Right forelimb (tissue), 1 donor: ENCODE measurements around the gene FMNL2.

Experiments
- DNase-seq: peaks from one replicate; pipeline ENCODE4 v3.0.0-alpha.2; 2018

Gene FMNL2

DNA sequence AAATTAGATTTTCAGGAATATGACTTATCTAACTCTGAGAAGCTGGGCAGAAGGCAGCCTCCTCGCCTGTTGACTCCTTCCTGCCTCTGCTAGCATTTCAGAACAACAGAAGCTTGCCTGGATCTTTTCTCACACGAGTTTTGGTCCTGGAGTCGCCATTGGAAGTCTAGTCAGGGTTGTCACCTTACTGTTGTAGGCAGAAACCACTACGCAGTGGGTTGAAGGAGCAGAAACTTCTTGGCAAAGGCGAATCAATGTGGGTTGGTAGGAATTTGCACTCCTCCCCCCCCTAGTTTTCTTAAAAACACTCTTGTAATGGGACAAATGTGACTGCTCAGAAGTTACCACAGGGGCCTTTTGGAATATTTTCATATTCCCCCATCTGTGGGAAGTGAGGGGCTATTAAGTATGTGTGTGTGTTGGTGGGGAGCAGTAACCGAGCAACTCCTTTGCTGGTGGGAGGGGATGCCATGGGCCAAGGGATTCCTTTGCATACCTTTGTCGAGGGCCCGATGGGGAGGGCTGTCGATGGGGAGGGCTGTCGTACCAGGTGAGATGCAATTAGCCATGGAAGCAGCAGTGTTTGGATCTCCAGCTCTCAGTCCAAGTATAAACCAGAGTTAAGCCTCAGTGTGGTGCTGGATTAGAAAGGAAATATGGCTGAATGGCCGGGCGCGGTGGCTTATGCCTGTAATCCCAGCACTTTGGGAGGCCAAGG lies 117.4 kb downstream of the FMNL2 start:
- DNase-seq: no peak

DNA sequence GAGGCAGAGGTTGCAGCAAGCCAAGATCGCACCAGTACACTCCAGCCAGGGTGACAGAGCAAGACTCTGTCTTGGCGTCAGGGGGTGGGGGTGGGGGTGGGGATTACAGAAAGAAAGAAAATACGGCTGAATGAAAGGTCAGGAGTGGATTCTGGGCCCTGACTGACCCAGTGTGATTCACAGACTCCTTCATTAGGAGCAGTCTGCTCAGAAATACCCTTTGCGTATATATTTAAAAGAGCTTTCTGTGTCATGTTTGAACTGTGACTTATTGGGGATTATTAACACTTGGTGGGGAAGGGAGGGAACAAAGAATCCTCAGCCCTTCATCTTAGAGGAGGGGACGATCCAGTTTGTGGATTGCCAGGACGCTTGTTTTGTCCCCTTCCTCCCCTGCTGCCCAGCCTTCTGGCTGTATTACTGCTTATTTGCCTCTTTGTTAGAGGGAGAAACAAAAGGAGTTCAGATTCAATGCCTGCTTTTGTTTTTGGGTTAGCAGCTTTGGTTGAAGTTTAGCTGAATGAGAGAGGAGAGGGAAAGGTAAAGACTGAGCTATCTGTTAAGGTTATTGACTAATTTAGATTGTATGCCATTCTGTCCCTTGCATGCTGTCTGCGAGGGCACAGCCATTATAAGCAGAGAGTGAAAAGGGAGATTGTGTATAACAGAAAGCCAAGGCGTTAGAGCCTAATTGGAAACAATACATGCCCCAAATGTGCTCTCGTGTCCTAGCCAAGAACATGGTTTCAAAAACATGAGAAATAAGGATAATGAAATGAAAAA lies 118.3 kb downstream of the FMNL2 start:
- no peak for DNase-seq

DNA sequence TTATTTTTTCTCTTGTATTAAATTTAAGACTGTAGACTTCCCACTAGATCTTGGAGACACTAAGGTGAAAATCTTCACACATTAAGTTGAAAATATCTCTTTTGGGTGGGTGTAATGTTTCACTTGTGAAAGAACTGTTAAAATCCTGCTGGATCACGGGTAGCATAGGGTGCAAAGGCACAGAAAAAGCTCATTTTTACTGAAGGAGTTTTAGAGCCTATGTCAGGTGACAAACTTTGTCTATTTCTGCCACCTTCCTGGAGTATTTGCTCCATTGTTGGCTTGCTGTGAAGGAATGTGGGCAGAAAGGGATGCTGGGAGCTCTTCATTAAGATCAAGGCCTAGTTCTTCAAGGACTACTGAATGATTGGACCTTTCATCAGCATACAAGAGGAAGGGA lies 119.4 kb downstream of the FMNL2 start:
- DNase-seq: no peak

DNA sequence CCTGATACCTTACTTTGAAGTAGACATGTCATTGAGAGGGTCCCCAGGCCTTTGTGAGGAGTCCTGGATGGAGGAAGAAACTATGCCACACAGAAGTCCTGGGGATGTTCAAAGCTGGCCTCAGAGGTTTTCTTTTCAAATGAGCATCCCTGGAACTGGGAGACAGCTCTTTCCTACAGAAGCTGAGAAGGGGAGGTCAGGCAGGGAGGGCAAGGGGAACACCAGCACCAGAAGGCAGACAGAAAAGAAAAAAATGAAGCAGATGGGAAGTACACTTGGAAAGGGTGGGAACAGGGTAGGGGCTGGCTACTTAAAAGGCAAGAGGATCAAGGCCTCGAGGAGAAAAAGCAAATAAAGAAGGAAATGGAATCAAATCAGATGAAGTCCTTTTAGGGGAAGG lies 120.0 kb downstream of the FMNL2 start:
- DNase-seq: no peak

DNA sequence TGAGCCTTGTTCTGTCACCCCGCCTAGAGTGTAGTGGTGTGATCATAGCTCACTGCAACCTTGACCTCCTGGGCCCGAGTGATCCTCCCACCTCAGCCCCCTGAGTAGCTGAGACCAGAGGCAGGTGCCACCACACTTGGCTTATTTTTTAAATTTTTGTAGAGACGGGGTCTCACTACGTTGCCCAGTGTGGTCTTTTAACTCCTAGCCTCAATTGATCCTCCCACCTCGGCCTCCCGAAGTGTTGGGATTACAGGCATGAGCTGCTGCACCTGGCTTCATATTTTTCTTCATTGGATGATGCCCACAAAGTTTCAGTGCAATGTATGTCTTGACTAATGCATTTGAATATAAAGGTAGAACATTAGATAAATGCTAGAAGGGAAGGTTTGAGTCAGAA lies 120.8 kb downstream of the FMNL2 start:
- no peak for DNase-seq

DNA sequence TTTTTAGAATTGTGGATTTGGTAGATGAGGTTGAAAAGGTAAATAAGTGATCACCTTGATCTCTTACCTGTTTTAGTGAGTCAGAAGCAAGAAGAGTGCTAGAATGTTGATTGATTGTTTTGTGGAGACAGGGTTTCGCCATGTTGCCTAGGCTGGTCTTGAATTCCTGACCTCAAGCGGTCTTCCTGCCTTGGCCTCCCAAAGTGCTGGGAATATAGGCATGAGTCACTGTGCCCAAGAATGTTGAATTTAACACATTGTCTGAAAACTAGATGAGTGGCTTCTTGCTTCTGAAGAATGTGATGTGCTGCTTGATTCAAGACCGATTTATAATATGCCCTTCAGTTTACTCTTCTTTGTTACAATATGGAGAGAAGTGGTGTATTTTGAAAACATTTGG lies 121.3 kb downstream of the FMNL2 start:
- no peak for DNase-seq

DNA sequence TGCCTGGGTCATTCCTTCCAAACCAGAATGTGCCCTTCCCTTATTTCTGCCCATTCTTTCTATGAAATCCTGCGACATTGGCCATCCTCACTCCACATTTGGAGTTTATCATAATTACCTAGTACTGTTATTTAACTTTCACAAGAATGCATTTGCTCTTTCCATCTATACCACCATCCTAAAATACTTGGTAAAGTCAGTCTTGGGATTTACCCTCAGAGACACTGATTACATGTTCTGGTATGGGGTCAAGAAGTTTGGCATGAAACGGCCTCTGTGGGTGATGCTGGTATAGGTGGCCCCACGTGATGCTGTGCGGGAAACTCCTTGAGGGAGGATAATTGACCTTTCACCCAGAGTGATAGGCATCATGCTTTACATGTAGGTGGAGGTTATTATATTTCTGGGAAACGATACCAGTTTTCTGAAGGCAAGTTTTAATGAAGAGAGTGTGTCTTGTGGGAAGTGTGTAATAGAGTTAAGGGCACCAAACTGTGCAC lies 123.5 kb downstream of the FMNL2 start:
- no peak for DNase-seq

DNA sequence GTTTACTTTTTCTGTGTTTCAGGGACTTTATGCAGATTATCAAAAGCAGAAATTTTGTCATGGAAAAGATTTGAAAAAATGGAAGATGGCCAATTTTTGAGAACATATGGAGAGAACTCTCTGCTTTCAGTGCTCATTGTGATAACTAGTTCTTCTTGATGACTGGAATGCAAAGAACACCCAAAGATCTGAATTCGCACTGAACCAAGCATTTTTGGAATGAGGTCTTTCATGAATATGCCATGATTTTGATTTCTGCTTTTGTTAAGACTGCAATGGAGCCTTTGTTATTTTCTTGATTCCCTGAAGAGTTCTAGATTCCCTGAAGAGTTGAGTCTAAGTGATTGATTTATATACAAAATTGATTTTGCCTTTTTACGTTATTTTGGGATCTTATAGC lies 124.1 kb downstream of the FMNL2 start:
- DNase-seq: no peak

DNA sequence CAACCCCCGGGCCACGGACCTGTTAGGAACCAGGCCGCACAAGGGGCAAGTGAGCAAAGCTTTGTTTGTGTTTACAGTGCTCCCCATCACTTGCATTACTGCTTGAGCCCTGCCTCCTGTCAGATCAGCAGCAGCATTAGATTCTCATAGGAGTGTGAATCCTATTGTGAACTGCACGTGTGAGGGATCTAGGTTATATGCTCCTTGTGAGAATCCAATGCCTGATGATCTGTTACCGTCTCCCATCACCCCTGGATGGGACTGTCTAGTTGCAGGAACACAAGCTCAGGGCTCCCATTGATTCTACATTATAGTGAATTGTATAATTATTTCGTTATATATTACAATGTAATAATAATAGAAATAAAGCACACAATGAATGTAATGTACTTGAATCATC lies 125.6 kb downstream of the FMNL2 start:
- no peak for DNase-seq

DNA sequence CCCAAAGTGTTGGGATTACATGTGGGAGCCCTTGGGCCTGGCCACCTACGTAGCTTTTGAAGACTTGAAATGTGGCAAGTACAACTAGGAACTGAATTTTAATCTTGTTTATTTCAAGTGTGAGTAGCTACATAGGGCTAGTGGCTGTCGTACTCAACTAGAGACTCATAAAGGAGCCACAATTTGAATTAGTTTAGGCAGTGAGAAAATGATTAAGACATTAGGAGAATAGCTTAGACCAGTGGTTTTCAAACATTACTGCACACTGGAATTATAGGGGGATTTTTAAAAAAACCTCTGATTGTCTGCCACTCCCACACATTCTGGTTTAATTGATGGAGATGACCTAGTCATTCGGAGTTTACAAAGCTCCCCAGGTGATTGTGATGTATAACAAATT lies 127.1 kb downstream of the FMNL2 start:
- no peak for DNase-seq

DNA sequence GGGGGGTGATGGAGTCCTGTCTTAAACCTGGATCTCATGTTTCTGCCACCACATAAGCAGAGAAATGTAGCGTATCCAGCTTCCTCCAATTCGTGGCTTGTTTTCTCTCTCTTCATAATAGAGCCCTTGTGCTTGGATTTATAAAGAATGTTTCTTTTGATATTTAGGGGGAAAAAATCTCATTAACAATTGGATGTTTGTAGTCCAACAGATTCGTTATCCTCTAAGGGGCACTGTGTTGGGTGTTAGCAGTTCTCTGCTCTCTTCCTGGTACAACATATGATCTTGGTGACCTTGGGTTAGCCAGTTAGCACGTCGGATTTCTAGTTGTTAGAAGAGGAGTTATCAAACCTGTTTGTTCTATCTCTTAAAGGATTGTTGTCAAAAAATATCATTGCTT lies 127.8 kb downstream of the FMNL2 start:
- DNase-seq: no peak

DNA sequence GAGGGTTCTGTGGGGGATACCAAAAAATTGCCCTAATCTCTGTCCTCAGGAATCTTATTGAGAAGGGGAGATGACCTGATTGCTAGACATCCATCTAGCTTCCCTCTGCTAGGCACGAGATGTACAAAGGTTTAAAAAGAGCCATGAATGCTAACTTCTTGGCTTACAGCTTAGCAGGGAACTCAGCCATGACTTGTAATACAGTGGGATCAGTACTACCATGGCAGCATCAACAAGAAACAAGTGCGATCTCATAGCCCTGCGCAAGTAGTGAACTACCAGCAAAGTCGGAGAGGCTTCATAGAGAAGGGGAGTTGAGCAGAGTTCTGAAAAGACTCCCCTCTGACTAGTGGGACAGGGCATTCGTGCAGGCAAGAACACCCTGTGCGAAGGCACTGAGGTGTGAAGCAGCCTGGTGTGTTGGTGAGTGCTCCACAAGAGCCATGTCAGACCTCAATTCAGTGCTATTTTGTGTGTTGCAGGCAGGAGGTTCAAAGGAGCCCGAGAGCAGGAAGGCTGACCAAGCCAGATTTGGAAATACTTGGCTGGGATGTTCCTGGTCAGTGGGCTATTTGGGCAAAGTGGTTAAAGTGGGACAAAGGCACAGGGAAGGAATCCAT lies 130.0 kb downstream of the FMNL2 start:
- no peak for DNase-seq

DNA sequence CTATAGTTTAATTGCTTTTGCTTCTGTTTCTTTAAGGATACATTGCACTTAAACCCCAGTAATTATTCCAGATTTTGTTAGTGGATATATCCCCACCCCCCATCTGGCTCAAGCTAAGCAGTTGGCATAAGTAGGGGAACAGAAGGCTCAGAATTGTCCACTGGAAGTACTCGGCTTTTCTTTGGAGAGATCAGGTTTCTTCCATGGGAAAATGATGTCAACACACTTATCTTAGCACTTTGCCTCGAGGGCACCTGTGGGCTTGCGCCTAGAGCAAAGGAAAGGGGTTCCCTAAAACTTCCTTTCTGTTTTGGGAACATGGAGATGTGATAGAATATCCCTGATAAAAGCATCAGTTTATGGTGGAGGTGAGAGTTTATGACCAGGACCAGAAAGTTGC lies 130.6 kb downstream of the FMNL2 start:
- no peak for DNase-seq

DNA sequence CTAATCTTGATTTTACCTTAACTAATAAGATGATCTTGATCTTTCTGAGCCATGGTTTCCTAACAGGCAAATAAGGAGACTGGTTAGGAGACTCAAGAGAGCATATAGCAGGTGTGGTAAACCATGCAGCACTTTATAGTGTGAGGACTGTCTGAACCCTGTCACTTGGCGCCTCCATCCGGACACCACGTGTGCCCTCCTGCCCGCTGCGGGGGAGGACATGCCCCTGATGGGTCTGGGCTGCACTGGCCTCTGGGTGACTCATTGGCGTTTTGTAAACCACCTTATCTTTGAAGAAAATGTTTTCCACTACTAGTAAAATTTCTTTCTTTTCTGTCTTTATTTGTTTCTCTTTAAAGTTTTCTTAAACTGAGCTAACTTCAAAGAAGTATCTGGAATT lies 131.1 kb downstream of the FMNL2 start:
- DNase-seq: no peak

DNA sequence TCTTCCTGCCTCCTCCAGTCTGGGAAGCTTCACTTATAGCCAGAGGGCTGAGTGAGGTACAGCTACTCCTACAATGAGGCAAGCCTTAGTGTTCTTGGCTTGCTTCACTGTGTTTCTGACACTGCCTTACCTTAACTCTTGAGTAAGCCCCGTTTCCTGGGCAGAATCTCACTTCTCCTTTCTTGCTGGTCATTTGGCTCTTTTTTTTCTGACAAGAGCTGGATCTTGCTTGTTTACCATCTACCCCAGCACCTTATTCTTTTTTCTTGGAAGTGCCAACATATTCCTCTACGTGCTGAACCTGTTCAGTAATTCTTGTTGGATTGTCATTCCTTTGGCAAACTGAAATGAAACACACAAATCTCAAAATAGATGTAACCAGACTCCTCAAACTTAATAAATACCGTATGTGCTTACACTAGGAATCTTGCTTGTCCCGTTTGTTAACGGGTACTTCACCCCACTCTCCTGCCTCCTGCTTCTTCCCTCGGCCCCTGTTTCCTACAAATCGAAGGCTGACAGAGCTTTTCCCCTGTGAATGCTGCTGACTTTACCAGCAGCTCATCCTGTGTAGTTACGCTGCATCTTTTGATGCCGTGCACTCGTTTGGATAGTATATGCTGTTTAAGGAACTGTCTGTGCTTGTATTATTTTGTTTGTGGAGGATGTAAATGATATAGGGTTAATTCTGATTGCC lies 132.2 kb downstream of the FMNL2 start:
- no peak for DNase-seq

DNA sequence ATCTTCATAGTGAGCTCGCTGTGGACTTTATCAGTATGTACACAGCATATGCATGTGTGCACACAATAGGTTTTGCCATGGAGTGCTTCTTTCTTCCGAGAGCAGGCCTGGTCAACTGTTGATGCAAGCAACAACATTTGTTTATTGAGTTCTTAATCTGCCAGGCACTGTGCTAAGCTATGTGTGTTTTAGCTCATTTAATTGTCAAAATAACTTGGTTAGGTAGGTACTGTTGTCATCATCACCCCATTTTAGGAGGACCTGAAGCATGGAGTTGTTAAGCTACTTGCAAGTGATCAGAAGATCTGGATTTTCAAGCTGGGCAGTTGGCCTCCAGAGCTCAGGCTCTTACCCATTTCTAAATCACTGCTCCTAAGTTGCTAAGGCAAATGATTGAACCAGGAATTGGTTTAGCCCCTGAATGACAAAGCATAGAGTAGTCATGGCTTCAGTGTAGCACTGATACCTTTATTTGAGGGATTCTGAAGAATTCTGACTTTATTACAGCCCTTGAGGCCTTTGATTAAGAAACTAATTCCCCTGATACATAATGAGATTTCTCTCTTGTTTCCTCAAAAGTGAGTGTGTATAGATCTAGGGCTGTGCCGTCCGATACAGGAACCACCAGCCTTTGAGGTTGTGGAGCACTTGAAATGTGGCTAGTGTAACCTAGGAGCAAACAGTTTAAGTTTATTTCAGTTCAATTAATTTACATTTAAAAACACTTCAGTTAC lies 132.9 kb downstream of the FMNL2 start:
- DNase-seq: no peak

DNA sequence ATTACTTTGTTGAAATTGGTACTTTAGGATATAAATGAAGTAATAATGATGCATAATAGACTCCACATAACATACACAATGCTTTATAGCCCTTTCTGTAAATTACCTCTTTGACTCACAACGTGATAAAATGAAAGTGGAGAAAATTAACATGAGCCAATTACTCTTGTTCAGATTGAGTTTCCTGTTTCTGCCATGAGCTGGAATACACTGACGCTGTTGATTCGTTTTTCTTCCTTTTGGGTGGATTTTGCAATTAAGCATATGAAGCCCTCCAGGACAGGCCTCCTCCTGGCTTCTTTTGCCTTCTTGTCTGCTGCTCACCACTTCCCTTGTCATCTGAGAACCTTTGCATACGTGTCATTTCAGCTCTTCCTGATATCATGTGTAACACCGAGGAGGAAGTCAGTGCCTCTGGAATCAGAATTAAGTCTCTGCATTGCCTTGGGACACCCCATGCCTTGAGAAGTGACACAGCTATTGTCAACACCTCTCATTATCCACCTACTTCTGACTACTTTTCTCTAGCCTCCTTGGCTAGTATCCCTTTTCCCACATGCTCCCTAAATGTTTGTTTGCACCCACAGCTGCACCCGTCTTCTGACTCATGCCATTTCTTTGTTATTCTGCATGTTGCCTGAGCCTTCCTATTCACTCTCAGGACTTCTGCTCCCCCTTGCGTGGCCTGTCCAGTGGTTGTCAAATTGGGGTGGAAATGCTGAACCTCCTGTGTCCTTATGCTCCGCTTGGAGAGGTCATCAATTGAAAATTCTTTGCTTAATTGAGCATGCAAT lies 134.1 kb downstream of the FMNL2 start:
- no peak for DNase-seq

DNA sequence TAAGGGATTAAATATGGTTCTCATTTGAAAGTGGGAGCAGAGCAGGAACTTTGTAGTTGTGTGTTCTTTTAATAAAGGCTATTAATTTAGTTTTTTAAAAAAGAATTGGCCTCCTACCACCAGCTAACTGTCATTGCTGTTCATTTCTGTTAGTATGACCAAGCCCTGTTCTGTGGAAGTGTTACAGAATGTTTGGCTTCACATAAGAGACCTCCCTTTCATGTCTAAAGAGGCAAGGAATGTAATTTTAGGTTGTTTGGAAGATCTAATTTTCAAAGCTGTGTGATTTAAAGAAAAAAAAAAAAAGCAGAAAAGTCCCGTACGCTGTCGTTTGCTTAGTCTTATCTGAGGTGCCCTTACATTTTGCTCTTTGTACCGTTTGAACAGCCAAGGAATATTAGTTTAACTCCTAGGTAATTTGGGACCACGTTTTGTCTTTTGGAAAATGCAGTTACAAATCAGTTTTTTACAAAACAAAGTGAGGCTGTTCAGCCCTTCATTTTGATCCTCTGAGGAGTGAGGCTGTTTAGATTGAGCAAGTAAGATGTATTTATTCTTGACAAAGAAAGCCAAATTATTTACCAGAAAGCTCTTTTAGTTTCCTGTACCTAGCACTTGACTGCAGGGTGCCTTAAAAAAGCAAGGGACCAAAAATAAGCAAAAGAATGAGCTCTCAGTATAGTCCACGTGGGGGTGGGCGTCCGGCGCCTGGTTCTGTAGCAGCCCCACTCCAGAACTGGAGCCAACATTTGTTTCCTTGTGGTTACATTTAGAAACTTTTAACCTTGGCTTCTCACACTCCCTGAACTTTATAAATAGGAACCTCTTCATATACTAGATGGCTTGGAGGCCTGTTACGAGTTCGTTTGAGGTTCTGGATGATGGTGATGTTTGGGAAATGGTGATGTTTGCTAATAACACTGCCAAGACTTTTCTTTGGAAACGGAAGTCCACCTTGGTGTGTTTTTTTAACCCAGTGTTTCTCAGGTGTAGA lies 136.2 kb downstream of the FMNL2 start:
- no peak for DNase-seq

DNA sequence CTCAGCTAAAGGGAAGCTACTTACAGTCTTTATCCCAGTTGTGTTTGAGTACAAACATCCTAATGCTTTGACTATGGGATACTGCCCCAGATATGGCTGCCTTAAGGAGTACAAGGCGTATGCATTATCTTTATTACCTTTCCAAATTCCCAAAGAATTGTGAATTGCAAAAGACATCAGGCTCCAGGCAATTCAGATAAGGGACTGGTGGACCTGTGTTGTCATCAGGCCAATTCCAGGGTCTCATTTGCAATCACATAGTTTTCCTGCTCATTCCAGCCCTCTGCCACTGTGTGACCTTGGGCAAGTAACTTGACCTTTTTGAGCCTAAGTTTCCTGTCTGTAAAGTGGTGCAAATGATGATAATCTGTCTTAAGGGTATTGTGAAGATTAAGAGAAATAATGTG lies 137.5 kb downstream of the FMNL2 start:
- no peak for DNase-seq

DNA sequence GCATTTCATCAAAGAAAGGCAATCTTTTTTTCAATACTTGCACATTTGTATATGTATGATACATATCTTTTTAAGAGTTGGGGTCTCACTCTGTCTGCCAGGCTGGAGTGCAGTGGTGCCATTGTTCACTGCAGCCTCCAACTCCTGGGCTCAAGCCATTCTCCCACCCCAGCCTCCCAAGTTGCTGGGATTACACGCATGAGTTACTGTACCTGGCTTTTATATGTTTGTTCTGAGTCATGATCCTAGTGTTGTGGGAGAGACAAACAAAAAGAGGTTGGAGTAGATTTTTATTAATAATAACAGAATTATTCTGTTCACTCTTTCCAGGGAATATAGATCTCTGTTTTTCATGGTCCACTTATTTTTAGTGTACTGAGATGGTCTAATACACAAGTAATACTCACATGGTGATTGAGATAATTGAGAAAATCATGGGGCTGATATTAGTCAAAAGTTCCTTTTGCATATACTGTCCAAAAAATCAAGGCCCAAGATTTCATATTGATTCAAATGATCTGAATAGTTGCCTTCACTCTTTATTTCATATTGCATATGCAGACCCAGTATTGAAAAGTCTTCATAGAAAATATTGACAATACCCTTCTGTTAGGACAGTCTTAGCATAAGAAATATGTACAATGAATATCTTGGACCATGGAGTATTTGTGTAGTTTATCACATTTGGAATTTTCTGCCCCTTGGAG lies 138.3 kb downstream of the FMNL2 start:
- DNase-seq: no peak
